Smooth muscle cell (in vitro differentiated cells): ENCODE data around the gene MZB1. TPM values are rescaled to one million over a fixed set of nuclear protein-coding genes. Genes with fewer than 3 reads are reported as not detected.

ENCODE experiments used
- DNase-seq: peaks from one replicate; lab custom pipeline; 2025; ENCODE audit not compliant: unreplicated experiment; lab: John Stamatoyannopoulos, UW
- H2AFZ ChIP-seq: fragments of 200-600 bp; sonication (generic); 2 replicates; pipeline ENCODE4 v1.6.0; 2016; ENCODE audit warnings: antibody characterized with exemption, low read depth, mild to moderate bottlenecking
- H3F3A ChIP-seq: fragments of 200-600 bp; sonication (generic); 2 replicates; pipeline ENCODE4 v1.6.0; 2017; ENCODE audit warnings: antibody characterized with exemption, low read depth
- H3K27ac ChIP-seq: fragments of 200-600 bp; sonication (generic); 2 replicates; pipeline ENCODE4 v1.5.1; 2016; ENCODE audit warnings: low read depth, mild to moderate bottlenecking
- H3K27me3 ChIP-seq: fragments of 200-600 bp; sonication (generic); 2 replicates; pipeline ENCODE4 v1.6.1; 2016; ENCODE audit warnings: low read depth, mild to moderate bottlenecking
- H3K36me3 ChIP-seq: fragments of 200-600 bp; sonication (generic); 2 replicates; pipeline ENCODE4 v1.5.1; 2016; ENCODE audit warnings: low read depth
- H3K4me1 ChIP-seq: fragments of 200-600 bp; sonication (generic); 2 replicates; pipeline ENCODE4 v1.5.1; 2016; ENCODE audit warnings: low read depth
- H3K4me2 ChIP-seq: fragments of 200-600 bp; sonication (generic); 2 replicates; pipeline ENCODE4 v1.6.0; 2016; ENCODE audit warnings: mild to moderate bottlenecking
- H3K4me3 ChIP-seq: fragments of 200-600 bp; sonication (generic); 2 replicates; pipeline ENCODE4 v1.5.1; 2016; ENCODE audit warnings: mild to moderate bottlenecking
- H3K79me2 ChIP-seq: fragments of 200-600 bp; sonication (generic); 2 replicates; pipeline ENCODE4 v1.6.0; 2016; ENCODE audit warnings: low read depth, mild to moderate bottlenecking
- H3K9ac ChIP-seq: fragments of 200-600 bp; sonication (generic); 2 replicates; pipeline ENCODE4 v1.6.0; 2016; ENCODE audit warnings: low read depth
- H3K9me3 ChIP-seq: fragments of 200-600 bp; sonication (generic); replicated peaks from 2 replicates; pipeline ENCODE4 v1.5.1; 2016; ENCODE audit warnings: low read depth
- H4K20me1 ChIP-seq: fragments of 200-600 bp; sonication (generic); 2 replicates; pipeline ENCODE4 v1.6.0; 2016; ENCODE audit warnings: low read depth
- WGBS: methylation state at CpG from one replicate; pipeline ENCODE4 v1.1.7; 2016; ENCODE audit warnings: low lambda C conversion rate; 5-methylcytosine and 5-hydroxymethylcytosine counted together
- polyA plus RNA-seq: library from polyadenylated mRNA; unstranded; fragments of >200 nt; fragmentation: Nextera tagmentation; extraction: Ambion mirVana; gene quantifications from 2 replicates; pipeline ENCODE4 v1.2.1, GENCODE V29; 2016
- total RNA-seq: library from RNA; depleted of rRNA; stranded (reverse); fragments of >200 nt; gene quantifications from 2 replicates; pipeline ENCODE4 v1.2.3, GENCODE V29; 2014
- TF ChIP-seq, protein P1 (sequence below): fragments of 200-600 bp; sonication (generic); IDR thresholded peaks from 2 replicates; pipeline ENCODE4 v1.5.1; 2017; ENCODE audit warnings: borderline replicate concordance, mild to moderate bottlenecking, antibody characterized with exemption; ENCODE audit not compliant: insufficient read depth, poor library complexity, severe bottlenecking

The MZB1 gene
- total and polyA plus RNA-seq, 2 experiments from 2014 or later, result 0.19 TPM; not detected in 1

DNA sequence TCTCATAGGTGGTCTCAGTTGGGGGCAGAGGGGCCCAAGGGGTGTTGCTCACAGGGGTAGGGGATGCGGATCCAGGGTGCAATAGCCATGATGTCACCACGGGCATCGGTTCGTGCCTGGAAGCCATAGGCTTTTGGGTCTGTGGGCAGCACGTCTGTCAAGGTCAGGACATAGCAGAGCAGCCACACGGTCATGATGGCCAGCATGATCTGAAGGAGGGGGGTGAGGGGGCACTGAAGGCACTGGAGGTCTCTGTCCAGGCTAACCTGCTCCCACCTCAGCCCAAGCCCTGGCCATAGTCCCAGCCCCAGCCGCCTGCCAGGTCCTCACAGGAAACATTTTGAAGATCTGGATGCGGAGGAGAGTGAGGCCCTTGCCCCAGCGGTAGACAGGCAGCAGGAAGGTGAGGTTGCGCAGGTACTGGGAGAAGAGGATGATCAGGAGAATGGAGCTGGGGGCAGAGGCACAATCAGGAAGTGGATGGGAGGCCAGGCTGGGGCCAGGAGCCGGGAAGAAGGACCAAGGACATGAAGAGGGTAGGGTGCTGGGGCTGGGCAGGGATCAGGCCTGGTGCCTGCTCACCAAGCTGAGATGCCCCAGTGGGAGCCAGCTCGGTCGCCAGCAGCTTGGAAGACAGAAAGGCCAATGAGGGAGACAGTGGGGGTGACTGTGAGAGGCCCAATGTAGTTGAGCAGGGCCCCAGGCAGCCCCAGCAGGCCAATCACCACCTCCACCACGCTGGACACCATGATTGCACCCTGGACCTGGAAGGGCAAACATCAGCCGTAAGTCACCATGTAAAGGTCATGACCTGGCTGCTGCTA is 9.9 kb downstream of the MZB1 start:
- H4K20me1 ChIP-seq, result no peaks in the 10 kb centered on the region
- H2AFZ ChIP-seq, result no peak overlapping the region
- H3K4me3 ChIP-seq, result no peak overlapping the region
- TF ChIP-seq, protein P1, sequence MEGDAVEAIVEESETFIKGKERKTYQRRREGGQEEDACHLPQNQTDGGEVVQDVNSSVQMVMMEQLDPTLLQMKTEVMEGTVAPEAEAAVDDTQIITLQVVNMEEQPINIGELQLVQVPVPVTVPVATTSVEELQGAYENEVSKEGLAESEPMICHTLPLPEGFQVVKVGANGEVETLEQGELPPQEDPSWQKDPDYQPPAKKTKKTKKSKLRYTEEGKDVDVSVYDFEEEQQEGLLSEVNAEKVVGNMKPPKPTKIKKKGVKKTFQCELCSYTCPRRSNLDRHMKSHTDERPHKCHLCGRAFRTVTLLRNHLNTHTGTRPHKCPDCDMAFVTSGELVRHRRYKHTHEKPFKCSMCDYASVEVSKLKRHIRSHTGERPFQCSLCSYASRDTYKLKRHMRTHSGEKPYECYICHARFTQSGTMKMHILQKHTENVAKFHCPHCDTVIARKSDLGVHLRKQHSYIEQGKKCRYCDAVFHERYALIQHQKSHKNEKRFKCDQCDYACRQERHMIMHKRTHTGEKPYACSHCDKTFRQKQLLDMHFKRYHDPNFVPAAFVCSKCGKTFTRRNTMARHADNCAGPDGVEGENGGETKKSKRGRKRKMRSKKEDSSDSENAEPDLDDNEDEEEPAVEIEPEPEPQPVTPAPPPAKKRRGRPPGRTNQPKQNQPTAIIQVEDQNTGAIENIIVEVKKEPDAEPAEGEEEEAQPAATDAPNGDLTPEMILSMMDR, result no peak
- DNase-seq, result no peak
- WGBS, result 95% methylated on average over 15 of the region's 15 CpGs
- H3K9me3 ChIP-seq, result no peaks in the 10 kb centered on the region
- no peaks in the 10 kb centered on the region for H3F3A ChIP-seq
- H3K79me2 ChIP-seq, result no peaks in the 10 kb centered on the region
- no peak overlapping the region for H3K27ac ChIP-seq
- H3K27me3 ChIP-seq, result no peaks in the 10 kb centered on the region
- no peaks in the 10 kb centered on the region for H3K36me3 ChIP-seq
- H3K4me1 ChIP-seq, result no peaks in the 10 kb centered on the region
- no peak overlapping the region for H3K4me2 ChIP-seq
- no peak overlapping the region for H3K9ac ChIP-seq

DNA sequence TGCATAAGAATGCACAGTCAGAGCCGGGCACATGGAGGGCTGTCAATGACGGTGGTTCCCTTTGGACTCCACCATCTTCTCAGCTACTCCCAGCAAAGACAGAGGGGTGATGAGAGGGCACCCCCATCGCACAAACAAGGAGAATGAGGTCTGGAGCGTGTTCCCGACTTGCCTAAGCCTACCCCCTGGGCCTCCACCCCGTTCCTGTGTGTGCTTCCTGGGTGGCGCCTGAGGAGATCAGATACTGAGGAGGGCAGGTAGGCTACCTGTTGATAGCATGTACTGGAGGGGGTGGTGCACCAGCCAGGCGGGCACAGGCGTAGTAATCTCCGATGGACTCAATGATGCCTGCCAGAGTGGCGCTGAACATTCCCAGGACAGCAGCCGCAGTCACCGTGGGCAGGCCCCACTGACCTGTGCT is 10.8 kb downstream of the MZB1 start:
- no peak overlapping the region for H2AFZ ChIP-seq
- H3F3A ChIP-seq, result no peaks in the 10 kb centered on the region
- H3K27ac ChIP-seq, result no peak overlapping the region
- no peaks in the 10 kb centered on the region for H3K36me3 ChIP-seq
- H3K27me3 ChIP-seq, result no peaks in the 10 kb centered on the region
- no peak overlapping the region for H3K9ac ChIP-seq
- TF ChIP-seq, protein P1, result no peak
- no peaks in the 10 kb centered on the region for H3K79me2 ChIP-seq
- no peak for DNase-seq
- H3K4me3 ChIP-seq, result no peak overlapping the region
- H4K20me1 ChIP-seq, result no peaks in the 10 kb centered on the region
- H3K4me2 ChIP-seq, result no peak overlapping the region
- H3K4me1 ChIP-seq, result no peaks in the 10 kb centered on the region
- H3K9me3 ChIP-seq, result no peaks in the 10 kb centered on the region
- 95% methylated on average over 13 of the region's 13 CpGs for WGBS

DNA sequence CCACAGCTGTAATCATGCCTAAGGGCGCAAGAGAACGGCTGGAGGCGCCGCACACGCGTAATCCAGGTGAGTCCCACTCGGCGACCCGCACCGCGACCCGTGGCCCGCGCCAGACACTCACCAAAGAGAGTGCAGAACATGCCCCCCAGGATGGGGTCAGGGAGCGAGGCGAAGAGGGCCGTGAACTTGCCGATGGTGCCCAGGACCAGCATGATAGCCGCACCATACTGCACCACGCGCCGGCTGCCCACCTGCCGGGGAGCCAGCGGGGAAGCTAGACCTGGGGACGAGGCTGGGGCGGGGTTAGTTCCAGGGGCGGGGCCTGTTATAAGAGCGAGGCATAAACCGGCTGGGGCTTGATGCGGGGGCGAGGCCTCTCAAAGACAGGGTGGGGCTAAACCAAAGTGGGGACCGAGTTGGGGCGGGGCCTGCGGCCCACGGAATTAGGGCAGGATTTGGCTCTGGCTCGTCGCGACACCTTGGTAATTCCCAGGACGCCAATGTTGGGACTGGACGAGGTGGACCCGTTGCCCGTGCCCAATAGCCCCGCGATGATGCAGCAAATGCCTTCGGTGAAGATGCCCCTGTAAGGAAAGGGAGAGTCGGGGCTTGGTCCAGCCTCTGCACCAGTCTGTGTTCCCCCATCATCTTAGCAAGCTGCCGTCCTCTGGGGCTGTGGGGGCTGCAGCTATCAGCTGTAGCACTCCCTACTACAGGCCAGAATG is 11.4 kb downstream of the MZB1 start:
- TF ChIP-seq, protein P1, result no peak
- no peak overlapping the region for H3K4me3 ChIP-seq
- no peak for DNase-seq

More for the DNA sequence above, 11.4 kb downstream of the MZB1 start:
- Histone ChIP-seq H3K4me2 (no peak overlapping the region), H3K9me3 (no peaks in the 10 kb centered on the region), H3K9ac (no peak overlapping the region), H3K79me2 (no peaks in the 10 kb centered on the region), H2AFZ (no peak overlapping the region), H4K20me1 (no peaks in the 10 kb centered on the region), H3F3A (no peaks in the 10 kb centered on the region), H3K4me1 (no peaks in the 10 kb centered on the region), H3K27ac (no peak overlapping the region), H3K36me3 (no peaks in the 10 kb centered on the region), H3K27me3 (no peaks in the 10 kb centered on the region)
- 92% methylated on average over 47 of the region's 47 CpGs for WGBS
